Hippocampal formation (tissue), 2 donors: Measurements from ENCODE around the gene MRPS18A.
"Not testable (repeated sequence)": the region's sequence is repeated elsewhere in the genome, so short reads cannot be mapped to it uniquely, and the experiment has no call there.

Source experiments
- DNase-seq, 2 donors: peaks; one replicate each; lab custom pipeline; 2025; lab: John Stamatoyannopoulos, UW

Gene MRPS18A

GRCh38 chr6:43635387-43636307 lies 51.9 kb downstream of the MRPS18A start, which contains the start of gene MAD2L1BP:
Gene MAD2L1BP, plus strand, starts transcription at chr6:43635840. Its CDS starts 36 bp downstream, at chr6:43635876.
- peak; percentile 53 to 78 for DNase-seq

GRCh38 chr6:43634702-43635303 lies 52.8 kb downstream of the MRPS18A start:
- no peak for DNase-seq

GRCh38 chr6:43633002-43633401 lies 54.6 kb downstream of the MRPS18A start:
- not testable (repeated sequence) for DNase-seq

- no peak for DNase-seq
These were observed 56.5 kb downstream of the MRPS18A start for GRCh38 chr6:43630980-43631619.

- peak; percentile 82 to 88 for DNase-seq
These were observed 57.9 kb downstream of the MRPS18A start for GRCh38 chr6:43629505-43630300.

GRCh38 chr6:43629104-43629504 lies 58.5 kb downstream of the MRPS18A start, which contains the start of gene GTPBP2:
Gene GTPBP2, minus strand, starts transcription at chr6:43629264. Its CDS starts 102 bp downstream, at chr6:43629162.
- peak; percentile 99 for DNase-seq

GRCh38 chr6:43628393-43629103 lies 59.0 kb downstream of the MRPS18A start:
- DNase-seq: peak in 1 of 2 donors; percentile 33

- peak in 1 of 2 donors; percentile 10 for DNase-seq
These were observed 60.4 kb downstream of the MRPS18A start for GRCh38 chr6:43627008-43627825.

GRCh38 chr6:43625393-43625992 lies 62.1 kb downstream of the MRPS18A start:
- no peak for DNase-seq

- DNase-seq: no peak
These were observed 62.8 kb downstream of the MRPS18A start for GRCh38 chr6:43624786-43625288.

- DNase-seq: no peak
These were observed 63.5 kb downstream of the MRPS18A start for GRCh38 chr6:43623880-43624785.

GRCh38 chr6:43622541-43622940 lies 65.0 kb downstream of the MRPS18A start:
- no peak for DNase-seq

GRCh38 chr6:43621836-43622180 lies 65.8 kb downstream of the MRPS18A start:
- no peak for DNase-seq
